Measurements from ENCODE around the gene MYO19. TPM values are rescaled to one million over a fixed set of nuclear protein-coding genes. Genes with fewer than 3 reads are reported as not detected.

MYO19 gene
- total and polyA plus RNA-seq, 9 of the 15 experiments (the other 6 are each of a cell fraction or from before 2014, with no cell fraction given), result 21.6 to 176 (median 129) TPM

- TF ChIP-seq, protein P1, sequence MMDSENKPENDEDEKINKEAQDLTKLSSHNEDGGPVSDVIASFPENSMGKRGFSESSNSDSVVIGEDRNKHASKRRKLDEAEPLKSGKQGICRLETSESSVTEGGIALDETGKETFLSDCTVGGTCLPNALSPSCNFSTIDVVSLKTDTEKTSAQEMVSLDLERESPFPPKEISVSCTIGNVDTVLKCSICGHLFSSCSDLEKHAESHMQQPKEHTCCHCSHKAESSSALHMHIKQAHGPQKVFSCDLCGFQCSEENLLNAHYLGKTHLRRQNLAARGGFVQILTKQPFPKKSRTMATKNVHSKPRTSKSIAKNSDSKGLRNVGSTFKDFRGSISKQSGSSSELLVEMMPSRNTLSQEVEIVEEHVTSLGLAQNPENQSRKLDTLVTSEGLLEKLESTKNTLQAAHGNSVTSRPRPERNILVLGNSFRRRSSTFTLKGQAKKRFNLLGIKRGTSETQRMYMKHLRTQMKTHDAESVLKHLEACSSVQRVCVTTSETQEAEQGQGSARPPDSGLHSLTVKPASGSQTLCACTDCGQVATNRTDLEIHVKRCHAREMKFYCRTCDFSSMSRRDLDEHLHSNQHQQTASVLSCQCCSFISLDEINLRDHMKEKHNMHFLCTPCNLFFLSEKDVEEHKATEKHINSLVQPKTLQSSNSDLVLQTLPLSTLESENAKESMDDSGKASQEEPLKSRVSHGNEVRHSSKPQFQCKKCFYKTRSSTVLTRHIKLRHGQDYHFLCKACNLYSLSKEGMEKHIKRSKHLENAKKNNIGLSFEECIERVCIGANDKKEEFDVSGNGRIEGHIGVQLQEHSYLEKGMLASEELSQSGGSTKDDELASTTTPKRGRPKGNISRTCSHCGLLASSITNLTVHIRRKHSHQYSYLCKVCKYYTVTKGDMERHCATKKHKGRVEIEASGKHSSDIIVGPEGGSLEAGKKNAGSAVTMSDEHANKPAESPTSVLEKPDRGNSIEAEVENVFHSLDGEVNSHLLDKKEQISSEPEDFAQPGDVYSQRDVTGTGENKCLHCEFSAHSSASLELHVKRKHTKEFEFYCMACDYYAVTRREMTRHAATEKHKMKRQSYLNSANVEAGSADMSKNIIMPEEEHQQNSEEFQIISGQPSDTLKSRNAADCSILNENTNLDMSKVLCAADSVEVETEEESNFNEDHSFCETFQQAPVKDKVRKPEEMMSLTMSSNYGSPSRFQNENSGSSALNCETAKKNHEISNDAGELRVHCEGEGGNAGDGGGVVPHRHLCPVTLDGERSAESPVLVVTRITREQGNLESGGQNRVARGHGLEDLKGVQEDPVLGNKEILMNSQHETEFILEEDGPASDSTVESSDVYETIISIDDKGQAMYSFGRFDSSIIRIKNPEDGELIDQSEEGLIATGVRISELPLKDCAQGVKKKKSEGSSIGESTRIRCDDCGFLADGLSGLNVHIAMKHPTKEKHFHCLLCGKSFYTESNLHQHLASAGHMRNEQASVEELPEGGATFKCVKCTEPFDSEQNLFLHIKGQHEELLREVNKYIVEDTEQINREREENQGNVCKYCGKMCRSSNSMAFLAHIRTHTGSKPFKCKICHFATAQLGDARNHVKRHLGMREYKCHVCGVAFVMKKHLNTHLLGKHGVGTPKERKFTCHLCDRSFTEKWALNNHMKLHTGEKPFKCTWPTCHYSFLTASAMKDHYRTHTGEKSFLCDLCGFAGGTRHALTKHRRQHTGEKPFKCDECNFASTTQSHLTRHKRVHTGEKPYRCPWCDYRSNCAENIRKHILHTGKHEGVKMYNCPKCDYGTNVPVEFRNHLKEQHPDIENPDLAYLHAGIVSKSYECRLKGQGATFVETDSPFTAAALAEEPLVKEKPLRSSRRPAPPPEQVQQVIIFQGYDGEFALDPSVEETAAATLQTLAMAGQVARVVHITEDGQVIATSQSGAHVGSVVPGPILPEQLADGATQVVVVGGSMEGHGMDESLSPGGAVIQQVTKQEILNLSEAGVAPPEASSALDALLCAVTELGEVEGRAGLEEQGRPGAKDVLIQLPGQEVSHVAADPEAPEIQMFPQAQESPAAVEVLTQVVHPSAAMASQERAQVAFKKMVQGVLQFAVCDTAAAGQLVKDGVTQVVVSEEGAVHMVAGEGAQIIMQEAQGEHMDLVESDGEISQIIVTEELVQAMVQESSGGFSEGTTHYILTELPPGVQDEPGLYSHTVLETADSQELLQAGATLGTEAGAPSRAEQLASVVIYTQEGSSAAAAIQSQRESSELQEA (IDR thresholded peaks at IDR 0.05; ENCODE audit: low read depth), result no peak
- TF ChIP-seq ZNF77 (CRISPR knock-in tag; IDR thresholded peaks at IDR 0.05) (no peak), ZNF445 (CRISPR knock-in tag; IDR thresholded peaks at IDR 0.05; ENCODE audit: low read depth) (no peak), MAFK (IDR thresholded peaks at IDR 0.05; ENCODE audit: low read length) (peak; percentile 63), HMGXB4 (CRISPR knock-in tag; IDR thresholded peaks at IDR 0.05) (no peak), FOXJ2 (tag; IDR thresholded peaks at IDR 0.05) (no peak), ZNF212 (CRISPR knock-in tag; IDR thresholded peaks at IDR 0.05) (no peak), ZNF551 (CRISPR knock-in tag; IDR thresholded peaks at IDR 0.05) (no peak), ZBTB49 (CRISPR knock-in tag; IDR thresholded peaks at IDR 0.05; ENCODE audit: borderline replicate concordance) (no peak), ZNF830 (CRISPR knock-in tag; IDR thresholded peaks at IDR 0.05) (no peak)
- TF ChIP-seq, protein P2, sequence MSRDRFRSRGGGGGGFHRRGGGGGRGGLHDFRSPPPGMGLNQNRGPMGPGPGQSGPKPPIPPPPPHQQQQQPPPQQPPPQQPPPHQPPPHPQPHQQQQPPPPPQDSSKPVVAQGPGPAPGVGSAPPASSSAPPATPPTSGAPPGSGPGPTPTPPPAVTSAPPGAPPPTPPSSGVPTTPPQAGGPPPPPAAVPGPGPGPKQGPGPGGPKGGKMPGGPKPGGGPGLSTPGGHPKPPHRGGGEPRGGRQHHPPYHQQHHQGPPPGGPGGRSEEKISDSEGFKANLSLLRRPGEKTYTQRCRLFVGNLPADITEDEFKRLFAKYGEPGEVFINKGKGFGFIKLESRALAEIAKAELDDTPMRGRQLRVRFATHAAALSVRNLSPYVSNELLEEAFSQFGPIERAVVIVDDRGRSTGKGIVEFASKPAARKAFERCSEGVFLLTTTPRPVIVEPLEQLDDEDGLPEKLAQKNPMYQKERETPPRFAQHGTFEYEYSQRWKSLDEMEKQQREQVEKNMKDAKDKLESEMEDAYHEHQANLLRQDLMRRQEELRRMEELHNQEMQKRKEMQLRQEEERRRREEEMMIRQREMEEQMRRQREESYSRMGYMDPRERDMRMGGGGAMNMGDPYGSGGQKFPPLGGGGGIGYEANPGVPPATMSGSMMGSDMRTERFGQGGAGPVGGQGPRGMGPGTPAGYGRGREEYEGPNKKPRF (IDR thresholded peaks at IDR 0.05; ENCODE audit: low read depth, low read length), result no peak
Measured at GRCh38 chr17:36463916-36464764, 70.5 kb downstream of the MYO19 start (continued).

Measured in K562 (cell line).